Transverse colon (tissue), 4 donors: ENCODE results near the gene NBAS.

ENCODE experiments used
- CTCF ChIP-seq, 5 experiments: fragments of 200-600 bp in 3 of 5; fragments of 450-650 bp in 2 of 5; sonication (generic) in 3 of 5; IDR thresholded peaks; 1 replicate in 2 of 5; 2 replicates in 3 of 5; pipeline ENCODE4 v1.5.1; 2016 to 2017; ENCODE audit warnings: antibody characterized with exemption in 5 of 5, inconsistent platforms in 3 of 5, mild to moderate bottlenecking in 2 of 5, moderate library complexity in 1 of 5
- POLR2A ChIP-seq: fragments of 450-650 bp; IDR thresholded peaks from one replicate; pipeline ENCODE4 v1.6.1; 2016; ENCODE audit warnings: antibody characterized with exemption, mild to moderate bottlenecking, moderate library complexity
- POLR2AphosphoS5 ChIP-seq, 3 donors: sonication (generic); formaldehyde crosslinking; IDR thresholded peaks; one replicate each; pipeline ENCODE4 v1.6.1; 2016; ENCODE audit warnings: antibody characterized with exemption in 3 of 3

DNA sequence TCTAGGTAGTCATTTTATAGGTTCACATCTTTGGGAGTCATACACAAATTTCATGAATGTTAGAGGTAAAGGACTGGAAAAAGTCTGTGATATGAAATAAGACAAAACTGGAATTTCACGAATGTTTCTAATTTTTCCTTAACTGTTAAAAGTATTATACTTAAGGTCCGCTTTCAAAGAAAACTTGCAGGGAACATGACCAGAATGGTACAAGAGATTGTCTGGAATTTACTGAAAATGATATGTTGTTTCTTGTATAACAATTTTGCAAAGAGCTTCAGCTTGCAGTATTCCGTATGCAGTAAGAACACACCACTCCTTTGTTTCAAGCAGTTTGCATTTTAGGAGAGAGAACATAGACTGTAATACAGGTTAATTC lies 32.2 kb upstream of the NBAS start:
- TF ChIP-seq POLR2A (no peak), POLR2AphosphoS5 (IDR thresholded peaks at IDR 0.05) (no peak), CTCF (IDR thresholded peaks at IDR 0.05) (no peak)
